Activated naive CD8-positive, alpha-beta T cell treated with anti-CD3 and anti-CD28 coated beads for 36 hours (primary cell): ENCODE measurements around the gene RPS19BP1. TPM values are rescaled to one million over a fixed set of nuclear protein-coding genes. Genes with fewer than 3 reads are reported as not detected.
"Not testable (repeated sequence)": the region's sequence is repeated elsewhere in the genome, so short reads cannot be mapped to it uniquely, and the experiment has no call there.

Experiments
- DNase-seq: peaks from one replicate; pipeline ENCODE4 v3.0.0; 2021
- H3K27ac Mint-ChIP-seq: one replicate; pipeline ENCODE4 v1.8.0; 2022; ENCODE audit warnings: mild to moderate bottlenecking, moderate library complexity, mixed read lengths
- H3K27me3 Mint-ChIP-seq: one replicate; pipeline ENCODE4 v1.8.0; 2022; ENCODE audit warnings: mild to moderate bottlenecking, mixed read lengths
- H3K36me3 Mint-ChIP-seq: one replicate; pipeline ENCODE4 v1.8.0; 2021; ENCODE audit warnings: mild to moderate bottlenecking, mixed read lengths
- H3K4me1 Mint-ChIP-seq: one replicate; pipeline ENCODE4 v1.8.0; 2021; ENCODE audit warnings: mixed read lengths
- H3K4me3 Mint-ChIP-seq: one replicate; pipeline ENCODE4 v1.8.0; 2022; ENCODE audit warnings: mild to moderate bottlenecking, moderate library complexity, mixed read lengths
- H3K9me3 Mint-ChIP-seq: one replicate; pipeline ENCODE4 v1.8.0; 2022; ENCODE audit warnings: mixed read lengths
- total RNA-seq, 2 experiments: library from RNA; stranded (reverse); gene quantifications; one replicate each; pipeline ENCODE4 v1.2.3, GENCODE V29; 2021

Gene RPS19BP1
- total RNA-seq, 2 experiments from 2014 or later, result 104 to 113 TPM

DNA sequence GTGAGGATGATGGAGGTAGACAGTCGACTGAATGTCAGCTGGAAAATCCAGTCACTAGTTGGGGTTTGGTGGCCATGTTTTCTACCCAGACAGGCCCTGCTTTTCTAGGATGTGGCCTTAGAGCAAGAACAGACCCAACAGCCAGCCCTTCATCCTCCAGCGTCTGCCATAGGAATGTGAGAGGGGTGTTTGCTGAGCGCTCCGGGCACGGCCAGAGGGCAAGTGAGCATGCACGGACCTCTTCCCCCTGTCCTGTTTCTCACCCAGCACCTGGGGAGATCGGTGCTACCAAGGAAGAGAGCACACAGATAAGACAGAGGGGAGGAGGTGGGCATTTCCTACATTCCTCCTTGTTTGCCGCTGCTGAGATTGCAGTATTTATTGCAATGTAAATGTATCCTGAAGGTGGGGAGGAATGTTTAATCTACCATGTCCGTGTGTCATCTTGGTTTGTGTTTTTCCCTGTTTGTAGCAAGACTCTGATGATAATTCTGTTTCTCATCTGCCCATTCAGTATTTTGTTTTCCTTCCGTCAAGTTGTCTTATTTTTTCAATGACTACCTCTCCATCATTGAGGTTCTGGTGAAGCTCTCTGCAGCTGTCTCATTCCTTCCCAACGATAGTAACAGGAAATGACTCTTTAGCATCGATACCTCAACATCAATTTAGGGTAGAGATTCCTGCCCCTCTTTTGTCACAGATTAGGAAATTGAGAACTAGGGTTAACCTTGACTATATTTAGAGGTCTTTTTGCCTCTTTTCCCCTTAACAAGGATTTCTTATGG lies 17.1 kb downstream of the RPS19BP1 start:
- peaks cover 32% of the 10 kb centered on the region for H3K36me3 Mint-ChIP-seq
- peaks cover 32% of the 10 kb centered on the region for H3K4me1 Mint-ChIP-seq
- H3K4me3 Mint-ChIP-seq, result no peak overlapping the region
- H3K9me3 Mint-ChIP-seq, result no peaks in the 10 kb centered on the region
- peak overlapping the region; percentile 75 for H3K27ac Mint-ChIP-seq
- H3K27me3 Mint-ChIP-seq, result peaks cover 6% of the 10 kb centered on the region
- no peak for DNase-seq

DNA sequence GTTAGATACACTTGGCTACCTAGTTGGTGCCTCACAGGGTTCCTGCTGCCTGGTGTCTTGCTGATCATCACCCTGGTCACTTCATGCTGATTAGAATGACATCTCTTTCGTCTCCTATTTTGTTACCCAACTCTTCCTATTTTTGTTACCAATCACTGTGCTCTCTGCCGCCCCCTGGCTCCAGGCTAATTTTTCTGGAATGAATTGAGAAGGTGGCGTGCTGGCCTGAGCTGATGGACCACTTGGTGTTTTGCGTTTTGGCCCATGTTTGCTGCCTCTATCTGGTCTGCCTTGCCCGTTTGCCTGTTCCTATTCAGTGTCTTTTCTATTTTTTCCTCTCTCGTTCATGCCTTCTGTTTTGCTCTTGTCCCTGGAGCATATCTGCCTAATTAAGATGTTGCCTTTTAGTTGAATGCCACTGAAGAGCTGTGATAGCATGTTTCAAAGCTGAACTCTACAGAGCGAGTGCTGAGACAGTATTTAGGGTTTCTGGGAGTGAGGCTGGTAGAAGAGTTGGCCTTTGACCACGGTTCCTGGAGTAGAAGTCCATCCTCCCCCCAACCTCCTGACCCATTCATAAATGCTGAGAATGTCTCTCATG lies 18.1 kb downstream of the RPS19BP1 start:
- DNase-seq, result no peak
- Mint-ChIP-seq H3K27me3 (no peaks in the 10 kb centered on the region), H3K36me3 (peaks cover 30% of the 10 kb centered on the region), H3K4me3 (no peak overlapping the region), H3K9me3 (no peaks in the 10 kb centered on the region), H3K4me1 (peaks cover 34% of the 10 kb centered on the region), H3K27ac (no peak overlapping the region)

DNA sequence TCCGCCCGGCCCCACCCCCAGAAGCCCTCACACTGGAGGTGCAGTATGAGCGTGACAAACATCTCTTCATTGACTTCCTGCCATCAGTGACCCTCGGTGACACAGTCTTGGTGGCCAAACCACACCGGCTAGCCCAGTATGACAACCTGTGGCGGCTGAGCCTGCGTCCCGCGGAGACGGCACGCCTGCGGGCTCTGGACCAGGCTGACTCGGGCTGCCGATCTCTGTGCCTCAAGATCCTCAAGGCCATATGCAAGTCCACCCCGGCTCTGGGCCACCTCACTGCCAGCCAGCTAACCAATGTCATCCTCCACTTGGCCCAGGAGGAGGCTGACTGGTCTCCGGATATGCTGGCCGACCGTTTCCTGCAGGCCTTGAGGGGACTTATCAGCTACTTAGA lies 18.8 kb downstream of the RPS19BP1 start:
- DNase-seq, result no peak
- Mint-ChIP-seq H3K9me3 (no peaks in the 10 kb centered on the region), H3K4me1 (peaks cover 30% of the 10 kb centered on the region), H3K27me3 (no peaks in the 10 kb centered on the region), H3K27ac (no peak overlapping the region), H3K4me3 (no peak overlapping the region), H3K36me3 (peaks cover 31% of the 10 kb centered on the region)

DNA sequence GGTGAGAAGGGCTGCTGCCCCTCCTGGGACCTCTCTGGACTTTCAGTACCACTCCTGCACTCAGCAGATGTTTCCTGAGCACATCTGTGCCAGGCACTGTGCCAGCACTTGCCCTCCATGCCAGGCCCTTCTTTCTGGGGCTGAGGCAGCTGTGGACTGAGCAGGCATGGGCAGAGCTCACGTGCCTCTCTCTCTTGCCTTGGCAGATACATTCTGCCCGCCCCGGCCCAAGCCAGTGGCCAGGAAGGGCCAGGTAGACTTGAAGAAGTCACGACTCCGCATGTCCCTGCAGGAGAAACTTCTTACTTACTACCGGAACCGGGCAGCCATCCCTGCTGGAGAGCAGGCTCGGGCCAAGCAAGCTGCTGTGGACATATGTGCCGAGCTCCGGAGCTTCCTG lies 20.5 kb downstream of the RPS19BP1 start:
- Mint-ChIP-seq H3K36me3 (peaks cover 35% of the 10 kb centered on the region), H3K4me3 (no peak overlapping the region), H3K9me3 (no peaks in the 10 kb centered on the region), H3K27me3 (no peaks in the 10 kb centered on the region), H3K4me1 (peaks cover 28% of the 10 kb centered on the region), H3K27ac (no peak overlapping the region)
- no peak for DNase-seq

DNA sequence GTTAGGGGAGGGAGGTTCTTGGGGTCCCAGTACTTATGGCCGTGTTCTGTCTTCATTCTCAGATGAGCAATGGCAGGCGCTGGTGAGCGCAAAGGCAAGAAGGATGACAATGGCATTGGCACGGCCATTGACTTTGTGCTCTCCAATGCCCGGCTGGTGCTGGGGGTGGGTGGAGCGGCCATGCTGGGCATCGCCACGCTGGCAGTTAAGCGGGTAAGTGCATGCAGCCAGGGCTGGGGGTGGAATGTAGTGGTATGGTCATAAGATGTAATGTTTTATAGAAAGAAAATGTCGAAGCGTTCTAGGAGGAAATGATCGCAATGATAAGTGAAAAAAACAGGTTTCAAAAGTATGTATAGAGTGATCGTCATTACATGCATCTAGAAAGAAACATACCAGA lies 21.3 kb downstream of the RPS19BP1 start:
- Mint-ChIP-seq H3K4me1 (peaks cover 27% of the 10 kb centered on the region), H3K27ac (no peak overlapping the region), H3K36me3 (peaks cover 41% of the 10 kb centered on the region), H3K9me3 (no peaks in the 10 kb centered on the region), H3K4me3 (no peak overlapping the region), H3K27me3 (no peaks in the 10 kb centered on the region)
- no peak for DNase-seq

DNA sequence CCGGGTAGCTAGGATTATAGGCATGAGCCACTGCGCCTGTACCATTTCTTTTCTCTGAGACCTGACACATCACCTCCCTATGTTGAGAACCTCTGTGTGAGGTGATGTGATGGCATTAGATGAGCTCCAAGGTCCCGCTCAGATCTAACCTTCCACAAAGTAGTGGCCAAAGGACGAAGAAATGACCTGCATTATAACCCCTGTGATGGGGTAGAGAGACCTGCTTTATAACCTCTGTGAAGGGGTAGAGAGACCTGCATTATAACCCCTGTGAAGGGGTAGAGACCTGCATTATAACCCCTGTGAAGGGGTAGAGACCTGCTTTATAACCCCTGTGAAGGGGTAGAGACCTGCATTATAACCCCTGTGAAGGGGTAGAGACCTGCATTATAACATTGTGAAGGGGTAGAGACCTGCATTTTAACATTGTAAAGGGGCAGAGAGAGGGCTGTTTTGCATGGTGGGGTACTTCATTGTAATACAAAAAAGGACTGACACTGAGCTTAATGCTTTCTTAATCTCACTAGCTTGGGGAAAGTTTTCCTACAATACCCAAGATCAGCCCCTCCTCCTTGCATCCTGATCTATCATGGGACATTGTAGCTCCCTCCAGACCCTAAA lies 21.9 kb downstream of the RPS19BP1 start:
- Mint-ChIP-seq H3K27me3 (no peaks in the 10 kb centered on the region), H3K9me3 (no peaks in the 10 kb centered on the region), H3K4me3 (no peak overlapping the region), H3K4me1 (peaks cover 24% of the 10 kb centered on the region), H3K27ac (no peak overlapping the region), H3K36me3 (peaks cover 41% of the 10 kb centered on the region)
- no peak for DNase-seq

DNA sequence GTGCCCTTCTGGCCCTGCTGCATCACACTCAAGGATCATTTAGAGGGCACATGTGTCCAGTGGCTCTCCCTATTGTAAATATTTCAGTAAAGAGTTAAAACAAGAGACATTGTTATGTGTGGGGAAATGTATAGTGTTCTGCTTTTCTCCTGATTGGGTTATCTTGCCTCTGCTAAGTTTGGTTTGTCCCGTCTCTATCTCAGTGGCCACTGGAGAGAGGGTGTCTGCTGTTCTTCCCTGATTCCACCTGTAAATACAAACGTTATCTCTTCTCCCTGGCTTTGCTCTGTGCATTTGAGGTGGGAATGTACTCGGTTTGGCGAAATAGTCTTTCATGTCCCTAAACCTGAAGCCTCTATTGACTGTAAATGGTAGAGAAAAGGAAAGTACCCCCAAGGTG lies 24.2 kb downstream of the RPS19BP1 start:
- Mint-ChIP-seq H3K4me3 (no peak overlapping the region), H3K9me3 (no peaks in the 10 kb centered on the region), H3K4me1 (peaks cover 28% of the 10 kb centered on the region), H3K36me3 (peaks cover 43% of the 10 kb centered on the region), H3K27me3 (no peaks in the 10 kb centered on the region), H3K27ac (peak overlapping the region; percentile 3)
- DNase-seq, result no peak

DNA sequence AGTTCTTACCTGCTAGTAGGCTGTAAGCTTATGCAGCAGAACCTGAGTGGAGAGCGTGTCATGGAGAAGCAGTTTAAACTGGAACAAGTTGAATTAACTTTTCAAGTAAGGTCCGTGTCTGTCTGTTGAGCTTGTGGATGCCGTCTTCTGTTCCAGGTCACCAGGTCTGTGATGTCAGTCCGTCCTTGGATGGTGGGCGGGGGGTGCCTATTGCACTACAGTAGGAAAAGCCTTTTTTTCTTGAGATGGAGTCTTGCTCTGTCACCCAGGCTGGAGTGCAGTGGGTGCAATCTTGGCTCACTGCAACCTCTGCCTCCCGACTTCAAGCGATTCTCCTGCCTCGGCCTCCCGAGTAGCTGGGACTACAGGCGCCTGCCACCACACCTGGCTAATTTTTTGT lies 25.5 kb downstream of the RPS19BP1 start:
- DNase-seq, H3K27me3 Mint-ChIP-seq, H3K27ac Mint-ChIP-seq, H3K9me3 Mint-ChIP-seq, H3K4me3 Mint-ChIP-seq: not testable (repeated sequence)
- Mint-ChIP-seq H3K36me3 (peaks cover 47% of the 10 kb centered on the region), H3K4me1 (peaks cover 27% of the 10 kb centered on the region)

DNA sequence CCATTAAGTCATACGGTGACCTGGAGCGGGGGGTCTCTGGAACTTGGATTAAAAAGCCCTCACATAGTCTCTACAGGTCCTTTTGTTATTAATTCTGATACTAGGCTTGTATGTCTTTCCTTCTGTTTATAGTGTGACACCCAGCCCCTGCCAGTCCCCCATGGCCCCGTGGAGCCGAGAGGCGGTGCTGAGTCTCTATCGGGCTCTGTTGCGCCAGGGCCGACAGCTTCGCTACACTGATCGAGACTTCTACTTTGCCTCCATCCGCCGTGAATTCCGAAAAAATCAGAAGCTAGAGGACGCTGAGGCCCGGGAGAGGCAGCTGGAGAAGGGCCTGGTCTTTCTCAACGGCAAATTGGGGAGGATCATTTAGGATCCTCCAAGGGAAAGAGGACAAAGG lies 28.5 kb downstream of the RPS19BP1 start:
- H3K36me3 Mint-ChIP-seq, result peaks cover 39% of the 10 kb centered on the region
- no peaks in the 10 kb centered on the region for H3K27me3 Mint-ChIP-seq
- H3K4me1 Mint-ChIP-seq, result peaks cover 30% of the 10 kb centered on the region
- DNase-seq, result no peak
- H3K27ac Mint-ChIP-seq, result no peak overlapping the region
- peak overlapping the region; percentile 94 for H3K4me3 Mint-ChIP-seq
- H3K9me3 Mint-ChIP-seq, result no peaks in the 10 kb centered on the region

DNA sequence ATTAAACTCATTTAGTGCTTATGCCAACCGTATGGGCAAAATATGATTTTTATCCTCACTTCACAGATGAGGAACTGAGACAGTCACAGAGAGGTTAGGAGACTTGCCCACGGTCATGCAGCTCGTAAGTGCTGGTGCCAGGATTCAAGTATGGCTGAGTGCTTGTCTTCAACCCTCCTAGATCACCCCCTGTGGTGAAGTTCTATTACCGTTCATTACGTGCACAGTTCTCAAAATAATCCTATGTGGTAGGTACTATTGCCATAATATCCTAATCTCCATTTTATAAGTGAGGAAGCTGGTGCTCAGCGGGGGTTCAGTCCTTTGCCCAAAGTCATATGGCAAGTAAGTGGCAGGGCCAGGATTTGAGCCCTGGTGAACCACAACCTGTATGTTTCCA lies 28.9 kb downstream of the RPS19BP1 start:
- Mint-ChIP-seq H3K9me3 (no peaks in the 10 kb centered on the region), H3K4me1 (peaks cover 29% of the 10 kb centered on the region), H3K36me3 (peaks cover 37% of the 10 kb centered on the region), H3K4me3 (peak overlapping the region; percentile 94), H3K27me3 (no peaks in the 10 kb centered on the region), H3K27ac (peak overlapping the region; percentile 85)
- no peak for DNase-seq

DNA sequence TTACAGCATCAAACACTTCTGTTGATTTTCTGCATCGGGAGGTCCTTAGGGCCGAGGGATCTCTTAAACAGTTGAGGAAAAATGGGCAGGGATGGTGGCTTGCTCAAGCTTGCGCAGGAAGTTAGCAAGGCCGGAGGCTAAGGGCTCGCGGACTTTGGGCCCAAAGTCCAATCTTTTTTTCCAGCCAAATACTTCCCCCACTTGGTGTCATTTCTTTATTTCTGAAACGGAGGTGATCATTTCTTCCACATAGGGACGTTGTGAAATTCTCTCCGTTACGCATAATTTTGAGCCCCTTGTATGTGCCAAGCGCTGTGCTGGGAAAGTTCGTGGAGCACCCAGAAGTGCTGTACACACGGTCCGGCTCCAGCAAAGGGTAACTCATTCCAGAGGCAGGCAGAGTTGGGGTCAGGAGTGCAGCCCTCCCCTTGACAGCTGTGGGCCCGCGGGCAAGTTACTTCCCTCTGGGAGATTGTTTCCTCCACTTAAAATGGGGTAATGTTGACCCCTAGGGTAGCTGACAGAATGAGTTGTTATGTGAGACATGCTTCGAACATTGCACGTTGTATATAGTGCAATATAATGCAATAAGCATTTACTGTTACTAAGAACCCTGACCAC lies 29.6 kb downstream of the RPS19BP1 start:
- Mint-ChIP-seq H3K4me1 (peaks cover 23% of the 10 kb centered on the region), H3K36me3 (peaks cover 34% of the 10 kb centered on the region), H3K4me3 (peak overlapping the region; percentile 94), H3K9me3 (no peaks in the 10 kb centered on the region), H3K27ac (peak overlapping the region; percentile 85), H3K27me3 (no peaks in the 10 kb centered on the region)
- DNase-seq, result no peak

DNA sequence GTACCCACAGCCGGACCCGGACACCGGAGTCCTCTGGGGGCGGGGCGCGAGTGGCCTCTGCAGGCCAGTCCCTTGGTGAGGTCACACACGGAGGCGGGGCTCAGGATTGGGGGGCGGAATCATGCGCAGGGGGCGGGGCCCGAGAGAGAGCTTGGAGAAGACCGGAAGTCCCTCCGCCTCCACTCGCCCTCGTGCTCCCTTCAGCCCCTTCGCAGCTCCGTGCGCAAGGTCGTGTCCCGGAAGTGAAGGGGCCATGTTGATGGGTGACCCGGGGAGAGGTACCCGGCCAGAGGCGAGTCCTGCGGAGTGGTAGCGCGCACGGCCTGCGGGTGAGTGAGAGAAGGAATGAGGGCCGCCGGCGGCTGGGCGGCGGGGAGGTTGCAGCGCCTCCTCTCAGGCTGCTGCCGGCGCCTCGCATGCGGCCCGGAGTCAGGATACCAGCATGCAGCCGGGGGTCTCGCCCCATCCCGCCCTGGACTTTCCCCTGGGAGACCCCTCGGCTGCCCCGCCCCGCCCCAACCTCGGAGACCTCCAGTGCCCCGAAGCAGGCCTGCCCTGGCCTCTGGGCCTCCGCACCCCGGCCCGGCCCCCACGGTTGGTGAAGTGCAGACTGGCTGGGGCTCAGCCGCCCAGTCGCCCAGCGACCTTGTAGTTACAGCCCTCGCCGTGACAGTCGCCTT lies 30.3 kb downstream of the RPS19BP1 start, which contains the start of gene MIEF1:
Gene MIEF1 (plus strand): TSS at position 182 of the 680 bp plus-strand sequence. CDS start 9,005 bp downstream, outside the sequence.
- peaks cover 23% of the 10 kb centered on the region for H3K4me1 Mint-ChIP-seq
- peak within 1 kb of the TSS; percentile 94 for H3K4me3 Mint-ChIP-seq
- no peaks in the 10 kb centered on the region for H3K9me3 Mint-ChIP-seq
- peaks cover 34% of the 10 kb centered on the region for H3K36me3 Mint-ChIP-seq
- no peaks in the 10 kb centered on the region for H3K27me3 Mint-ChIP-seq
- peak within 1 kb of the TSS; percentile 96 for H3K27ac Mint-ChIP-seq
- DNase-seq, result peak; percentile 94

DNA sequence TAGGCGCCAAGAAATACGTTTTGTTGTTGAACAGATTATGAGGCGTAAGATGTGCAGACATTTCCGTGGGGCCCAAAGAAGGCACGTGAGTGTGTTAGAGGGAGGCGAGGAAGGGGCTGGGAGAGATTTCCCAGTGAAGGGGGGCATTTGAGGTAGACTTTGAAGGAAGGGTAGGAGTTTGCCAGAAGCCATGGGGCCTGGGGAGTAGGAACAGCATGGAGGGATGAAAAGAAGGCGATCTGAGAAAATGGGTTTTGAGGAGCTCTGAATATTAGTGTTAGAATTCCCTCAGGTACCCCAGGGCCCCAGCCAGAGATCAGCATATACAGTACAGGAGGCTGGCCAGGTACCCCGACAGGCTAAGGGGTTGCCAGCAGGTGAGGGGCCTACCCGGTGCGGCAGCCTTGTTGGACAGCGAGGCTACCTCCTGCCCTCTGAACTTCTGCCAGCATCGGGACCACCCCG lies 30.9 kb downstream of the RPS19BP1 start:
- no peak for DNase-seq
- peaks cover 33% of the 10 kb centered on the region for H3K36me3 Mint-ChIP-seq
- no peaks in the 10 kb centered on the region for H3K27me3 Mint-ChIP-seq
- peaks cover 23% of the 10 kb centered on the region for H3K4me1 Mint-ChIP-seq
- peak overlapping the region; percentile 96 for H3K27ac Mint-ChIP-seq
- peak overlapping the region; percentile 94 for H3K4me3 Mint-ChIP-seq
- no peaks in the 10 kb centered on the region for H3K9me3 Mint-ChIP-seq

DNA sequence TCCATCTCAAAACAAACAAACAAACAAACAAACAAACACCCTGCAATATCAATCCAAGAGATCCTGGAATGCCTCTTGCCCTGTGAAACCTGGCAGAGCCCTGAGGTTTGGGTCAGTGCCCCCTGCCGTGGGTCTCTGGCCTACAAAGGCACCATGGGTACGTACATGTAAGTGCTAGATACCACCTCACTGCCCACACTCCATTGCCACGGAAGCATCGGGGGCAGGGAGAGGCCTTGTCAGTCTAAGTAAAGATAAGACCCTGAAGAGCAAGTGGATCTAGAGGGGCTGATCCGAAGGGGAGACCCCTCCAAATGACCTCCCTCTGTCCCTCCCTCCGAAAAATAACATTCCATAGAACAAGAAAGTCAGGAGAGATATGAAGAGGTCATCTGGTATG lies 32.4 kb downstream of the RPS19BP1 start:
- Mint-ChIP-seq H3K4me1 (peaks cover 20% of the 10 kb centered on the region), H3K9me3 (no peaks in the 10 kb centered on the region), H3K36me3 (peaks cover 21% of the 10 kb centered on the region), H3K27ac (no peak overlapping the region), H3K27me3 (no peaks in the 10 kb centered on the region), H3K4me3 (no peak overlapping the region)
- DNase-seq, result no peak
